ENCODE data around the gene INTS11. TPM values are rescaled to one million over a fixed set of nuclear protein-coding genes. Genes with fewer than 3 reads are reported as not detected.

Gene INTS11
- total and polyA plus RNA-seq, 2 of the 8 experiments (the other 6 are each of a cell fraction or from before 2014, with no cell fraction given), result 113 to 243 TPM

DNA sequence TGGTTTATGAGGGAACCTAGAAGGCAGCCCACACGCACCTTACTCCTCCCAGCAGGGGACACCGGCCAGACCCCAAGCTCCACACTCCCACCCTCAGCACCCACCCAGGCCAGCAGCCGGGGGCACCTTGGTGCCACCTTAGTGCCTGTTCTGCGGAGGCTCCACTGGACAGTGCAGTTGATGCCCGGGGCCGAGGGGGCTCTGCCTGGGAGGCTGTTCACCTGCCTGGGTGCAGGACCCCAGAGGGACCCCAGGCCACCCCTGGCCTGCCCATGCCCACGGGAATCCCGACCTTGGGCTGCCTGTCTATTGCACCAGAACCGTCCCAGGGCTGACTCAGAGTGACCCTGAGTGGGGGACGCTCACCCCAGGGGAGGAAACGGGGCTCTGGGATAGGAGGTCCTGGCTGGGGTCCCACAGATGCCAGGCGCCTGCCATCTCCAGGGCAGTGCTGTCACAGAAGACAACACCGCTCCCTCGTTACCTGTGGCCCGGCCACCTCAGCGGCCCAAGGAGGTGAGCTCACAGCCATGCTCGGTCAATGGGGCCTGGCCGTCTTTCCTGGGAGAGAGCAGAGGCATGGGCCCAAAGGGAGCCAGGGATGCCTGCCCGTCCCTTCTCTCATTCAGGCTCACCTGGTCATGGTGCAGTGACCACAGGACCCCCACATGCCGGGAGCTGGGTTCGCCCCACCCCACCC lies 43.5 kb downstream of the INTS11 start (continued):
- TF ChIP-seq EZH2 (IDR thresholded peaks at IDR 0.05; ENCODE audit: low read depth, low read length, severe bottlenecking), result no peak
- no peak for TF ChIP-seq SP2 (IDR thresholded peaks at IDR 0.05; ENCODE audit: low read length)
- TF ChIP-seq BACH1 (IDR thresholded peaks at IDR 0.05; ENCODE audit: low read length), result no peak

Measured in H1 (cell line).